Glutamatergic neuron (in vitro differentiated cells): Measurements from ENCODE around the gene ARHGAP4. TPM values are rescaled to one million over a fixed set of nuclear protein-coding genes. Genes with fewer than 3 reads are reported as not detected.

Experiments used
- DNase-seq: peaks from one replicate; pipeline ENCODE4 v3.0.0; 2022
- H3K27ac Mint-ChIP-seq: one replicate; pipeline ENCODE4 v1.8.0; 2020; ENCODE audit warnings: mild to moderate bottlenecking, mixed read lengths, inconsistent platforms; ENCODE audit not compliant: unreplicated experiment
- H3K27me3 Mint-ChIP-seq: one replicate; pipeline ENCODE4 v1.8.0; 2020; ENCODE audit warnings: mild to moderate bottlenecking, moderate library complexity, mixed read lengths, inconsistent platforms; ENCODE audit not compliant: unreplicated experiment
- H3K36me3 Mint-ChIP-seq: one replicate; pipeline ENCODE4 v1.8.0; 2020; ENCODE audit warnings: mild to moderate bottlenecking, mixed read lengths, inconsistent platforms; ENCODE audit not compliant: unreplicated experiment
- H3K4me1 Mint-ChIP-seq: one replicate; pipeline ENCODE4 v1.8.0; 2020; ENCODE audit warnings: mild to moderate bottlenecking, low read depth, mixed read lengths, inconsistent platforms; ENCODE audit not compliant: unreplicated experiment
- H3K4me3 Mint-ChIP-seq: one replicate; pipeline ENCODE4 v1.8.0; 2020; ENCODE audit warnings: mild to moderate bottlenecking, mixed read lengths, inconsistent platforms; ENCODE audit not compliant: unreplicated experiment
- H3K9me3 Mint-ChIP-seq: one replicate; pipeline ENCODE4 v1.8.0; 2020; ENCODE audit warnings: mild to moderate bottlenecking, moderate library complexity, mixed read lengths, inconsistent platforms; ENCODE audit not compliant: unreplicated experiment
- total RNA-seq: library from RNA; stranded (reverse); fragmentation: NEBNext Ultra II Directional; extraction: Animal tissue kit (Norgen Biotek cat#: 25700); gene quantifications from one replicate; pipeline ENCODE4 v1.2.1, GENCODE V29; 2021; ENCODE audit not compliant: unreplicated experiment
- TF ChIP-seq, protein P1 (sequence below): fragments of 200-600 bp; sonication (generic); IDR thresholded peaks from one replicate; pipeline ENCODE4 v1.5.0; 2021; ENCODE audit not compliant: partially characterized antibody, unreplicated experiment

The ARHGAP4 gene
- total RNA-seq, 1 donor from 2014 or later, result 33.5 TPM

DNA sequence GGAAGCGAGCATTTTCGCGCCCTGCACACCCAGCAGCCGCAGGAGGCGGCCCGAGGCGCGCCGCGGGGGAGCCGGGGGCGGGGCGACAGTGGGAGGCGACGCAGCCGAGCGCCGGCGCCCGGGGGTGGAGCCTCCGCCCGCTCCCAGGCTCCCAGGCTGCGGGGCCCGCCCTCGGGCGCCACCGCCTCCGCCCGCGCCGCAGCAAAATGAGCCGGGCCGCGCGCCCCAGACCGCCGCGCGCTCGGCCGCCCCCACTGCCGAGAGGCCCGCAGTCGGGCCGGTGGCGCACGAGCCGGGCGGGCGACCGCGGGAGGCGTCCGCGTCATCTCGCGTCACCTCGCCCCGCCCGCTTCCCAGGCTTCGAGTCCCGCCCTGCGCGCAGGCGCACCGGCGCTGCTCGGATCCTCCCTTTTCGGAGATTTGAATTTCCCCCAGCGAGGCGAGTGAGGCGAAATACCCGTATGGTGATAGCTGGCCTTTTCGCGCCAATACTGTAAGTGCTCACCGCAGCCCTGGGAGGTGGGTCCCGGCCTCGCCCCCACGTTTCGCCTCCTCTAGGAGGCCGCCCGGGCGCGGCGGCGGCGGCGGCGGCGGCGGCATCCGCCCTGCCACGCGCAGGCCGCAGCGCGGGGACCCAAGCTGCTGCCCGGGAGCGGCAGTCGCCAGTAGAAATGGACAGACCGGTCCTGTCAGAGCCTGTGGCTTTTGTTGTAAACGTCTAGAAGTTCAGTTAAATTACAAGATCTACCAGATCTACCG, 46.5 kb upstream of the ARHGAP4 start, which contains the start of gene TMEM187:
TSS of gene TMEM187 (plus strand) at position 387 of the 759 bp plus-strand sequence. CDS start 9,309 bp downstream, outside the sequence.
- Mint-ChIP-seq H3K9me3 (peaks cover 7% of the 10 kb centered on the region), H3K27ac (peak within 1 kb of the TSS; percentile 100), H3K36me3 (no peaks in the 10 kb centered on the region), H3K4me1 (peaks cover 7% of the 10 kb centered on the region), H3K4me3 (peak within 1 kb of the TSS; percentile 100), H3K27me3 (peaks cover 7% of the 10 kb centered on the region)
- peak; percentile 87 for DNase-seq
- TF ChIP-seq, protein P1, sequence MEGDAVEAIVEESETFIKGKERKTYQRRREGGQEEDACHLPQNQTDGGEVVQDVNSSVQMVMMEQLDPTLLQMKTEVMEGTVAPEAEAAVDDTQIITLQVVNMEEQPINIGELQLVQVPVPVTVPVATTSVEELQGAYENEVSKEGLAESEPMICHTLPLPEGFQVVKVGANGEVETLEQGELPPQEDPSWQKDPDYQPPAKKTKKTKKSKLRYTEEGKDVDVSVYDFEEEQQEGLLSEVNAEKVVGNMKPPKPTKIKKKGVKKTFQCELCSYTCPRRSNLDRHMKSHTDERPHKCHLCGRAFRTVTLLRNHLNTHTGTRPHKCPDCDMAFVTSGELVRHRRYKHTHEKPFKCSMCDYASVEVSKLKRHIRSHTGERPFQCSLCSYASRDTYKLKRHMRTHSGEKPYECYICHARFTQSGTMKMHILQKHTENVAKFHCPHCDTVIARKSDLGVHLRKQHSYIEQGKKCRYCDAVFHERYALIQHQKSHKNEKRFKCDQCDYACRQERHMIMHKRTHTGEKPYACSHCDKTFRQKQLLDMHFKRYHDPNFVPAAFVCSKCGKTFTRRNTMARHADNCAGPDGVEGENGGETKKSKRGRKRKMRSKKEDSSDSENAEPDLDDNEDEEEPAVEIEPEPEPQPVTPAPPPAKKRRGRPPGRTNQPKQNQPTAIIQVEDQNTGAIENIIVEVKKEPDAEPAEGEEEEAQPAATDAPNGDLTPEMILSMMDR, result no peak

DNA sequence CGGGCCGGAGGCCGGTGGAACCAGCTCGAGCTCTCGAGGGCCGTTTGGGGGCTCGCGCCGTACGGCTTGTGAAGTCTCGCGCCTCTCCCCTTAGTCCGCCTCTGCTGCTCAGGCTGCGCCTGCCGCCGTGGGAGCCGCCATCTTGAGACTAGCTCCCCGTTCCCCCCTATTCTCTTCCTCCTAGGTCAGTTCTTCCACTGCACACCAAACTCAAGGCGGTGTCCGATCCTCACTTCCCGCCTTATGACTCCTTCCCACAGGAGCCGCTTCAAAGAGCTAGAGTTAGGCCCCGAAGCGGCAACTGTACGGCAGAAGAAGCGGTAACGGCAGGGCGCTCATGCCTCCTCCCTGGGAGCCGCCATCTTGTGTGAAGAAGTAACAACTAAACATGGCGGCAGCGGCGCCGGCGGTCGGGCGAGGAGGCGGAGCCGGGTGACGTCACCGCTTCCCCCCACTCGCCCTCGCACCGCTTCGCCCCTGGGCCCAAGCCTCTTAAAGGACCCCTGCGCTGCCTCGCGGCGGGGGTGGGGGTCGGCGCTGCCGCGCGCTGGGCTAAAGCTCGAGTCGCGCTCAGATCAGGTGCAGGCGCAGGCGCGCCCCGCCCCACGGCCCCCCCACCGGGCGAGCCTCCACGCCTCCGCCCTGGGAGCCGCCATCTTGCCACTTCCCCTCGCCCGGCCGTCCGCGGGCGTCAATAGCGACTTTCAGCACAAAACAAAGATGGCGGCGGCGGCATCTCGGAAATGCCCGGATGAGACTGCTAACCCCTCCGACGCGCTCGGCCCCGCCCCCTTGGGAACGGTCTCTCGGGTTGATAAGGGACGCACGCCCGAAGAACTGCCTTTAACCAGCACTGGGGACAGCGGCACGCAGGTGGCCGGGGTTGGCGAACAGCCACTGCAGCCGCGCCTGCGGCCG, 45.6 kb upstream of the ARHGAP4 start, which contains the start of gene HCFC1:
TSS of gene HCFC1 (minus strand) at position 369 of the 918 bp plus-strand sequence. CDS start 978 bp downstream, outside the sequence.
- H3K9me3 Mint-ChIP-seq, result peaks cover 7% of the 10 kb centered on the region
- DNase-seq, result peak; percentile 85
- peak within 1 kb of the TSS; percentile 100 for H3K27ac Mint-ChIP-seq
- peaks cover 13% of the 10 kb centered on the region for H3K4me1 Mint-ChIP-seq
- H3K27me3 Mint-ChIP-seq, result peaks cover 7% of the 10 kb centered on the region
- H3K4me3 Mint-ChIP-seq, result peak within 1 kb of the TSS; percentile 100
- TF ChIP-seq, protein P1, result no peak
- no peaks in the 10 kb centered on the region for H3K36me3 Mint-ChIP-seq

GRCh38 chrX:153971124-153971449, 45.0 kb upstream of the ARHGAP4 start:
- H3K27me3 Mint-ChIP-seq, result peaks cover 7% of the 10 kb centered on the region
- peaks cover 7% of the 10 kb centered on the region for H3K9me3 Mint-ChIP-seq
- H3K4me1 Mint-ChIP-seq, result peaks cover 18% of the 10 kb centered on the region

GRCh38 chrX:153970357-153971123, 44.5 kb upstream of the ARHGAP4 start:
- Mint-ChIP-seq H3K9me3 (peaks cover 7% of the 10 kb centered on the region), H3K27ac (peak overlapping the region; percentile 100), H3K36me3 (no peaks in the 10 kb centered on the region), H3K27me3 (peaks cover 7% of the 10 kb centered on the region), H3K4me1 (peaks cover 18% of the 10 kb centered on the region), H3K4me3 (peak overlapping the region; percentile 100)
- DNase-seq, result peak; percentile 50
- TF ChIP-seq, protein P1, result no peak

More at GRCh38 chrX:153971124-153971449, 45.0 kb upstream of the ARHGAP4 start:
- Mint-ChIP-seq H3K36me3 (no peaks in the 10 kb centered on the region), H3K27ac (peak overlapping the region; percentile 100), H3K4me3 (peak overlapping the region; percentile 100)
- TF ChIP-seq, protein P1, result no peak
- DNase-seq, result peak; percentile 80
